ENCODE measurements around the gene AOPEP.

The AOPEP gene

GRCh38 chr9:94791435-94791834 is 64.9 kb downstream of the AOPEP start:
- Histone ChIP-seq H3K36me3 (ENCODE audit: control insufficient read depth, insufficient read depth, low read length) (peaks cover 4% of the 10 kb centered on the region), H3K4me1 (ENCODE audit: control insufficient read depth, insufficient read depth, low read length) (no peaks in the 10 kb centered on the region), H3K27me3 (ENCODE audit: control insufficient read depth, insufficient read depth, low read length) (no peaks in the 10 kb centered on the region), H3K9ac (ENCODE audit: low read length) (no peak overlapping the region), H3K27ac (ENCODE audit: low read depth, low read length) (no peak overlapping the region), H3K4me3 (ENCODE audit: low read length) (no peak overlapping the region)

- no peaks in the 10 kb centered on the region for H3K27me3 ChIP-seq (ENCODE audit: control insufficient read depth, insufficient read depth, low read length)
- peaks cover 4% of the 10 kb centered on the region for H3K36me3 ChIP-seq (ENCODE audit: control insufficient read depth, insufficient read depth, low read length)
- H3K27ac ChIP-seq (ENCODE audit: low read depth, low read length): no peak overlapping the region
- H3K4me3 ChIP-seq (ENCODE audit: low read length): no peak overlapping the region
- H3K9ac ChIP-seq (ENCODE audit: low read length): no peak overlapping the region
- no peaks in the 10 kb centered on the region for H3K4me1 ChIP-seq (ENCODE audit: control insufficient read depth, insufficient read depth, low read length)
Measured at GRCh38 chr9:94792511-94792910, 66.0 kb downstream of the AOPEP start.

GRCh38 chr9:94794476-94795167 is 68.1 kb downstream of the AOPEP start:
- Histone ChIP-seq H3K4me3 (ENCODE audit: low read length) (no peak overlapping the region), H3K9ac (ENCODE audit: low read length) (no peak overlapping the region), H3K27ac (ENCODE audit: low read depth, low read length) (no peak overlapping the region), H3K27me3 (ENCODE audit: control insufficient read depth, insufficient read depth, low read length) (no peaks in the 10 kb centered on the region), H3K4me1 (ENCODE audit: control insufficient read depth, insufficient read depth, low read length) (no peaks in the 10 kb centered on the region), H3K36me3 (ENCODE audit: control insufficient read depth, insufficient read depth, low read length) (peaks cover 4% of the 10 kb centered on the region)

GRCh38 chr9:94796687-94797086 is 70.2 kb downstream of the AOPEP start:
- Histone ChIP-seq H3K36me3 (ENCODE audit: control insufficient read depth, insufficient read depth, low read length) (peaks cover 4% of the 10 kb centered on the region), H3K4me3 (ENCODE audit: low read length) (no peak overlapping the region), H3K9ac (ENCODE audit: low read length) (no peak overlapping the region), H3K27ac (ENCODE audit: low read depth, low read length) (no peak overlapping the region), H3K27me3 (ENCODE audit: control insufficient read depth, insufficient read depth, low read length) (no peaks in the 10 kb centered on the region), H3K4me1 (ENCODE audit: control insufficient read depth, insufficient read depth, low read length) (no peaks in the 10 kb centered on the region)

- Histone ChIP-seq H3K27me3 (ENCODE audit: control insufficient read depth, insufficient read depth, low read length) (no peaks in the 10 kb centered on the region), H3K4me1 (ENCODE audit: control insufficient read depth, insufficient read depth, low read length) (no peaks in the 10 kb centered on the region), H3K27ac (ENCODE audit: low read depth, low read length) (no peak overlapping the region)
Measured at GRCh38 chr9:94798201-94798600, 71.7 kb downstream of the AOPEP start.

GRCh38 chr9:94798708-94799107 is 72.2 kb downstream of the AOPEP start:
- no peaks in the 10 kb centered on the region for H3K4me1 ChIP-seq (ENCODE audit: control insufficient read depth, insufficient read depth, low read length)
- peaks cover 4% of the 10 kb centered on the region for H3K36me3 ChIP-seq (ENCODE audit: control insufficient read depth, insufficient read depth, low read length)
- no peak overlapping the region for H3K27ac ChIP-seq (ENCODE audit: low read depth, low read length)
- H3K27me3 ChIP-seq (ENCODE audit: control insufficient read depth, insufficient read depth, low read length): no peaks in the 10 kb centered on the region
- H3K9ac ChIP-seq (ENCODE audit: low read length): no peak overlapping the region
- no peak overlapping the region for H3K4me3 ChIP-seq (ENCODE audit: low read length)

More at GRCh38 chr9:94798201-94798600, 71.7 kb downstream of the AOPEP start:
- no peak overlapping the region for H3K4me3 ChIP-seq (ENCODE audit: low read length)
- H3K36me3 ChIP-seq (ENCODE audit: control insufficient read depth, insufficient read depth, low read length): peaks cover 4% of the 10 kb centered on the region
- H3K9ac ChIP-seq (ENCODE audit: low read length): no peak overlapping the region

GRCh38 chr9:94799578-94800264 is 73.2 kb downstream of the AOPEP start:
- H3K36me3 ChIP-seq (ENCODE audit: control insufficient read depth, insufficient read depth, low read length): no peaks in the 10 kb centered on the region
- H3K4me1 ChIP-seq (ENCODE audit: control insufficient read depth, insufficient read depth, low read length): no peaks in the 10 kb centered on the region
- no peaks in the 10 kb centered on the region for H3K27me3 ChIP-seq (ENCODE audit: control insufficient read depth, insufficient read depth, low read length)
- H3K27ac ChIP-seq (ENCODE audit: low read depth, low read length): no peak overlapping the region
- no peak overlapping the region for H3K9ac ChIP-seq (ENCODE audit: low read length)
- no peak overlapping the region for H3K4me3 ChIP-seq (ENCODE audit: low read length)

GRCh38 chr9:94800424-94801117 is 74.1 kb downstream of the AOPEP start:
- Histone ChIP-seq H3K9ac (ENCODE audit: low read length) (no peak overlapping the region), H3K27ac (ENCODE audit: low read depth, low read length) (no peak overlapping the region), H3K27me3 (ENCODE audit: control insufficient read depth, insufficient read depth, low read length) (no peaks in the 10 kb centered on the region), H3K4me1 (ENCODE audit: control insufficient read depth, insufficient read depth, low read length) (no peaks in the 10 kb centered on the region), H3K36me3 (ENCODE audit: control insufficient read depth, insufficient read depth, low read length) (no peaks in the 10 kb centered on the region), H3K4me3 (ENCODE audit: low read length) (no peak overlapping the region)

GRCh38 chr9:94801234-94801633 is 74.7 kb downstream of the AOPEP start:
- Histone ChIP-seq H3K4me3 (ENCODE audit: low read length) (no peak overlapping the region), H3K9ac (ENCODE audit: low read length) (no peak overlapping the region), H3K4me1 (ENCODE audit: control insufficient read depth, insufficient read depth, low read length) (no peaks in the 10 kb centered on the region), H3K36me3 (ENCODE audit: control insufficient read depth, insufficient read depth, low read length) (no peaks in the 10 kb centered on the region), H3K27ac (ENCODE audit: low read depth, low read length) (no peak overlapping the region), H3K27me3 (ENCODE audit: control insufficient read depth, insufficient read depth, low read length) (no peaks in the 10 kb centered on the region)

GRCh38 chr9:94801681-94802080 is 75.2 kb downstream of the AOPEP start:
- Histone ChIP-seq H3K36me3 (ENCODE audit: control insufficient read depth, insufficient read depth, low read length) (no peaks in the 10 kb centered on the region), H3K27ac (ENCODE audit: low read depth, low read length) (no peak overlapping the region), H3K4me3 (ENCODE audit: low read length) (no peak overlapping the region), H3K4me1 (ENCODE audit: control insufficient read depth, insufficient read depth, low read length) (no peaks in the 10 kb centered on the region), H3K27me3 (ENCODE audit: control insufficient read depth, insufficient read depth, low read length) (no peaks in the 10 kb centered on the region), H3K9ac (ENCODE audit: low read length) (no peak overlapping the region)

- Histone ChIP-seq H3K36me3 (ENCODE audit: control insufficient read depth, insufficient read depth, low read length) (no peaks in the 10 kb centered on the region), H3K4me1 (ENCODE audit: control insufficient read depth, insufficient read depth, low read length) (no peaks in the 10 kb centered on the region), H3K9ac (ENCODE audit: low read length) (no peak overlapping the region), H3K27ac (ENCODE audit: low read depth, low read length) (no peak overlapping the region), H3K4me3 (ENCODE audit: low read length) (no peak overlapping the region), H3K27me3 (ENCODE audit: control insufficient read depth, insufficient read depth, low read length) (no peaks in the 10 kb centered on the region)
Measured at GRCh38 chr9:94802251-94802650, 75.8 kb downstream of the AOPEP start.

GRCh38 chr9:94802793-94803192 is 76.3 kb downstream of the AOPEP start:
- Histone ChIP-seq H3K27me3 (ENCODE audit: control insufficient read depth, insufficient read depth, low read length) (no peaks in the 10 kb centered on the region), H3K27ac (ENCODE audit: low read depth, low read length) (no peak overlapping the region), H3K36me3 (ENCODE audit: control insufficient read depth, insufficient read depth, low read length) (no peaks in the 10 kb centered on the region), H3K4me1 (ENCODE audit: control insufficient read depth, insufficient read depth, low read length) (no peaks in the 10 kb centered on the region), H3K9ac (ENCODE audit: low read length) (no peak overlapping the region), H3K4me3 (ENCODE audit: low read length) (no peak overlapping the region)

Data from rectal smooth muscle tissue (tissue), 1 donor.